ENCODE measurements around the gene GAST.
"Not testable (repeated sequence)": the region's sequence is repeated elsewhere in the genome, so short reads cannot be mapped to it uniquely, and the experiment has no call there.

The GAST gene
- 0 to 0.15 (median 0) reads per million in 4 donors for total RNA-seq

- no peak for DNase-seq
Measured at GRCh38 chr17:41711669-41712400, at the start of gene GAST. TSS of gene GAST (plus strand) at chr17:41712331. CDS start at chr17:41715437, 3,106 bp downstream.

GRCh38 chr17:41663451-41664171 lies 48.5 kb upstream of the GAST start:
- no peak for DNase-seq

GRCh38 chr17:41664172-41664457 lies 48.0 kb upstream of the GAST start:
- no peak for DNase-seq

GRCh38 chr17:41664587-41665565 lies 47.3 kb upstream of the GAST start:
- no peak for DNase-seq

- DNase-seq: peak; percentile 75 to 88 (median 84)
Measured at GRCh38 chr17:41665566-41666236, 46.4 kb upstream of the GAST start.

- peak; percentile 72 to 77 (median 74) for DNase-seq
Measured at GRCh38 chr17:41666237-41666641, 45.9 kb upstream of the GAST start.

GRCh38 chr17:41666708-41667279 lies 45.3 kb upstream of the GAST start:
- DNase-seq: peak; percentile 65 to 86 (median 79)

GRCh38 chr17:41667280-41668041 lies 44.7 kb upstream of the GAST start:
- no peak for DNase-seq

GRCh38 chr17:41672153-41672552 lies 40.0 kb upstream of the GAST start:
- DNase-seq: no peak

- DNase-seq: not testable (repeated sequence)
Measured at GRCh38 chr17:41675157-41676057, 36.7 kb upstream of the GAST start.

GRCh38 chr17:41676058-41676419 lies 36.1 kb upstream of the GAST start:
- no peak for DNase-seq

- DNase-seq: no peak
Measured at GRCh38 chr17:41678411-41678906, 33.7 kb upstream of the GAST start.

GRCh38 chr17:41678907-41679739 lies 33.0 kb upstream of the GAST start:
- DNase-seq: peak in 4 of 5 donors; percentile 41 to 96 (median 50)

GRCh38 chr17:41679740-41680425 lies 32.2 kb upstream of the GAST start:
- no peak for DNase-seq

GRCh38 chr17:41680426-41681040 lies 31.6 kb upstream of the GAST start:
- DNase-seq: no peak

GRCh38 chr17:41681776-41682175 lies 30.4 kb upstream of the GAST start:
- no peak for DNase-seq

- no peak for DNase-seq
Measured at GRCh38 chr17:41682631-41683030, 29.5 kb upstream of the GAST start.

- no peak for DNase-seq
Measured at GRCh38 chr17:41683441-41684007, 28.6 kb upstream of the GAST start.
